ENCODE results near the gene NAA16. TPM values are rescaled to one million over a fixed set of nuclear protein-coding genes. Genes with fewer than 3 reads are reported as not detected.

NAA16 gene
- total and polyA plus RNA-seq, 9 of the 15 experiments (the other 6 are each of a cell fraction or from before 2014, with no cell fraction given), result 3.7 to 18.2 (median 12.0) TPM

DNA sequence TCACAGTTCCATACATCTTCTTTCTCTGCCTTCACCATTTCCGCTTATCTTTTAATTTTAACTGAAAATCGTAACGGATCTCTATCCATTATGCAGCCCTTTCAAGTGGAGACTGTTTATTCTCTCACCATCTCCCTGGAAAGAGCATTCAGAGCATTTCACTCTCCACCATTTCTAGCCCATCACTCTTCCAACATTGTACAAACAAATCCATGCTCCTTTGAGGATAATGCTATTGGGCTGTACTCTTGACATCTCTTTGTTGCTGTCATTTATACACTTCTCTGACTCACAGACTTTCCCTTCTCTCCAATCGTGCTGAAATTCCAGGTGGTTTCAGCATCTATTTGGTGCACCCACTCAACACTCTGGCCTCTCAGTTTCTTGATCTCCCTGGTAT, 71.4 kb downstream of the NAA16 start (continued):
- TF ChIP-seq, protein P1, sequence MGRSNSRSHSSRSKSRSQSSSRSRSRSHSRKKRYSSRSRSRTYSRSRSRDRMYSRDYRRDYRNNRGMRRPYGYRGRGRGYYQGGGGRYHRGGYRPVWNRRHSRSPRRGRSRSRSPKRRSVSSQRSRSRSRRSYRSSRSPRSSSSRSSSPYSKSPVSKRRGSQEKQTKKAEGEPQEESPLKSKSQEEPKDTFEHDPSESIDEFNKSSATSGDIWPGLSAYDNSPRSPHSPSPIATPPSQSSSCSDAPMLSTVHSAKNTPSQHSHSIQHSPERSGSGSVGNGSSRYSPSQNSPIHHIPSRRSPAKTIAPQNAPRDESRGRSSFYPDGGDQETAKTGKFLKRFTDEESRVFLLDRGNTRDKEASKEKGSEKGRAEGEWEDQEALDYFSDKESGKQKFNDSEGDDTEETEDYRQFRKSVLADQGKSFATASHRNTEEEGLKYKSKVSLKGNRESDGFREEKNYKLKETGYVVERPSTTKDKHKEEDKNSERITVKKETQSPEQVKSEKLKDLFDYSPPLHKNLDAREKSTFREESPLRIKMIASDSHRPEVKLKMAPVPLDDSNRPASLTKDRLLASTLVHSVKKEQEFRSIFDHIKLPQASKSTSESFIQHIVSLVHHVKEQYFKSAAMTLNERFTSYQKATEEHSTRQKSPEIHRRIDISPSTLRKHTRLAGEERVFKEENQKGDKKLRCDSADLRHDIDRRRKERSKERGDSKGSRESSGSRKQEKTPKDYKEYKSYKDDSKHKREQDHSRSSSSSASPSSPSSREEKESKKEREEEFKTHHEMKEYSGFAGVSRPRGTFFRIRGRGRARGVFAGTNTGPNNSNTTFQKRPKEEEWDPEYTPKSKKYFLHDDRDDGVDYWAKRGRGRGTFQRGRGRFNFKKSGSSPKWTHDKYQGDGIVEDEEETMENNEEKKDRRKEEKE (IDR thresholded peaks at IDR 0.05; ENCODE audit: borderline replicate concordance in 1 of 2, control insufficient read depth in 1 of 2, low read depth in 2 of 2, low read length in 1 of 2), result no peak
- TF ChIP-seq ETV6 (IDR thresholded peaks at IDR 0.05; ENCODE audit: borderline replicate concordance in 1 of 2, low read depth in 2 of 2, low read length in 1 of 2) (no peak), ETV6 (CRISPR knock-in tag; IDR thresholded peaks at IDR 0.05; ENCODE audit: borderline replicate concordance) (no peak), ZNF79 (CRISPR knock-in tag; IDR thresholded peaks at IDR 0.05; ENCODE audit: low read depth) (no peak), ZKSCAN1 (IDR thresholded peaks at IDR 0.05; ENCODE audit: low read depth, low read length) (no peak)

DNA sequence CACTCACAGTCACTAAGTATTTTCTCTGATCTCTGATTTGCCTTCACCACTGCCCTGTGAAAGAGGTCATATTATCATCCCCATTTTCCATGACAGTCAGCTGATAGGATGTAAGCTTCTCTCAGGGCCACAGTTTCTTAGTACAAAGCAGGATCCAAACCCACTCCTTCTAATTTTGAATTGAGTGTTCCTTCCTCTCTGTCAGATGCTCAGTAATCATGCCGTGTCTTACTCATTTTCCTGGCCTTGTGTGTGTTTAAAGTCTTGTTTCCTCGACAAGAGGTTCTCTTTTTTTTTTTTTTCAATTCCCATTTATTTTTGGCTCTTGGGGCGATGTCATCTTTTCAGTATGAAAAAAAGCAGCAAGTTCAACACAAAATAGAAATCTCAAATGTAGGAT, 72.3 kb downstream of the NAA16 start:
- 0% methylated on average over 1 of the region's 3 CpGs for WGBS (ENCODE audit: insufficient coverage, low coverage, missing lambda C conversion rate)
- DNase-seq (ENCODE audit: extremely low read depth in 1 of 4, low spot score in 3 of 4) (no peak), FAIRE-seq (no peak), ATAC-seq (no peak)
- Histone ChIP-seq H3K9ac (ENCODE audit: insufficient read depth in 1 of 2, low read depth in 2 of 2, low read length in 2 of 2) (no peak overlapping the region), H3K4me2 (ENCODE audit: insufficient read depth, low read length) (no peak overlapping the region), H3K9me3 (replicated peaks; ENCODE audit: control insufficient read depth, insufficient read depth, low read depth, low read length) (no peaks in the 10 kb centered on the region), H3K9me1 (ENCODE audit: control insufficient read depth, insufficient read depth, low read length) (no peaks in the 10 kb centered on the region), H3K79me2 (ENCODE audit: control insufficient read depth, insufficient read depth, low read length) (no peaks in the 10 kb centered on the region), H4K20me1 (replicated peaks; ENCODE audit: control insufficient read depth, insufficient read depth, low read length) (no peaks in the 10 kb centered on the region; the same call in 1 of the 2 replicates), H2AFZ (ENCODE audit: low read depth, low read length) (no peak overlapping the region), H3K4me1 (replicated peaks in 1 of 2; ENCODE audit: control insufficient read depth in 2 of 2, insufficient read depth in 2 of 2, low read length in 2 of 2) (no peaks in the 10 kb centered on the region), H3K36me3 (ENCODE audit: control insufficient read depth, insufficient read depth, low read length) (no peaks in the 10 kb centered on the region), H3K27me3 (ENCODE audit: control insufficient read depth in 2 of 2, insufficient read depth in 2 of 2, low read length in 2 of 2) (peaks cover 0 to 3% of the 10 kb centered on the region in 2 experiments; a peak in 1 of 5 replicates), H3K4me3 (no peak overlapping the region), H3K27ac (ENCODE audit: extremely low read depth, low read depth, low read length) (no peak overlapping the region)
- BruUV-seq (replicated peaks), result no TSS peak
- POLR2A ChIA-PET, result no interaction called here
- TF ChIP-seq, protein P2, sequence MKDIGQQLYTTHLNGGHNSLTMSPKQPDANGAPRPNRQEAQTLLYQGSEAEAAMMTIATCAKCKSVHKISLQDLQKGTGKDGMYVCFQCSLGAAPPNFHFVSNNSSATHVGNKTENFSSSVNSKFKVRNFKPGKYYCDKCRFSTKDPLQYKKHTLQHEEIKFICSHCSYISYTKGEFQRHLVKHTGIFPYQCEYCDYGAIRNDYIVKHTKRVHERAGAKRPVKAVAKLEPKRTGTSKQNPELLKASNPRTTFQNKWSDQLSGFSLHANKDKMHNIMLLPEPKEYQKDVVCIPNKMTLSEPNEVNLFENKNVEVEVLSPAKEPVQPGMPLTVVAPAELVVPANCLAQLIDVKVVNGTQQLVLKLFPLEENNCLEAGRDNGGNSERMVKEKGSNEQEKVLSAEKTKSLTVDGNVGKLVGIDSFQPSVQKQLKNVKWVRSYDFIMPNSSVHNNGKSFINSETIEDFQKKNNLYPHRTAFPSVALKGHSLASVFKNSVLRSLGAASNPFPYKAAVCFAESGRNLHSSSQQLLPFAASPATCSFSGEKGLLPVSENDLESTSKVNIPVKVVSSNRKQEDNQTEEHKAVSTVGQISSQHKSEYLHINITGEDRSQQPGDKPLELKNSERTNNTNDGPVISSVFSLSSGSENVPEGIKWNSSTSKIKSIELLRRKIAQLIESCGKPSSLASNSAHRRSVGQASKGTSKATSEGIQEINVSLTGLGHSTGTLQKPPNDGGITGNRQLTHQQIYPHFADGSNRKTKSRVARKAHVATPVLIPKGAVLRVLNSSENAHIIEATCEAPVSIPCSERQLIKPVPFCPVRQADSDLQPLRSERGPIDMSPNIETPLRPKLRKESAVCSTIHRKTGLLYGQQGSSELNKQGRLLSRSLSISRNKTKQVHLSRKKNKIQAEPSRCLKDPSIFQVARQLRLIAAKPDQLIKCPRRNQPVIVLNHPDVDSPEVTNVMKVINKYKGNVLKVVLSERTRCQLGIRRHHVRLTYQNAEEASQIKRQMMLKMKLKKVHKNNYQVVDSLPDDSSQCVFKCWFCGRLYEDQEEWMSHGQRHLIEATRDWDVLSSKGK (CRISPR knock-in tag; IDR thresholded peaks at IDR 0.05), result no peak
- no peak for TF ChIP-seq HMGN3 (IDR thresholded peaks at IDR 0.05; ENCODE audit: borderline replicate concordance, extremely low read depth, insufficient read length, low read depth, low read length)
- TF ChIP-seq BRF1 (IDR thresholded peaks at IDR 0.05; ENCODE audit: borderline replicate concordance, extremely low read depth, insufficient read length), result no peak
- CTCF ChIA-PET (ENCODE audit: low intra/inter-chr PET ratio), result no interaction called here
- intact Hi-C loops (cut with micrococcal nuclease) (no loop called here), in situ Hi-C loops (cut with MboI) (no loop called here)
